NB4 (cell line): Measurements from ENCODE around the gene INPP5A.

Source experiments
- CTCF ChIP-seq: IDR thresholded peaks from one replicate; pipeline ENCODE4 v1.5.1; 2012; ENCODE audit warnings: low read depth, low read length
- POLR2A ChIP-seq: IDR thresholded peaks from 2 replicates; pipeline ENCODE4 v1.6.1; 2011; ENCODE audit warnings: mild to moderate bottlenecking; ENCODE audit not compliant: insufficient read length; ENCODE audit errors: extremely low read depth
- TF ChIP-seq, protein P1 (sequence below): IDR thresholded peaks from 2 replicates; pipeline ENCODE4 v1.6.1; 2011; ENCODE audit warnings: low read depth, low read length

- no peak for TF ChIP-seq CTCF
- TF ChIP-seq POLR2A = no peak
- TF ChIP-seq, protein P1, sequence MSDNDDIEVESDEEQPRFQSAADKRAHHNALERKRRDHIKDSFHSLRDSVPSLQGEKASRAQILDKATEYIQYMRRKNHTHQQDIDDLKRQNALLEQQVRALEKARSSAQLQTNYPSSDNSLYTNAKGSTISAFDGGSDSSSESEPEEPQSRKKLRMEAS = no peak
These were observed 29.6 kb upstream of the INPP5A start for GRCh38 chr10:132507956-132508490.
